HUES64 (cell line): ENCODE measurements around the gene CLEC4F.

Experiments used
- H3K27ac ChIP-seq: 2 replicates; pipeline ENCODE4 v1.7.0; 2013; ENCODE audit warnings: low read depth, low read length, inconsistent platforms
- H3K27me3 ChIP-seq: 2 replicates; pipeline ENCODE4 v1.6.1; 2013; ENCODE audit warnings: mild to moderate bottlenecking, low read length; ENCODE audit not compliant: insufficient read depth
- H3K36me3 ChIP-seq: 2 replicates; pipeline ENCODE4 v1.6.1; 2013; ENCODE audit warnings: mild to moderate bottlenecking, low read length; ENCODE audit not compliant: insufficient read depth
- H3K4me1 ChIP-seq: 2 replicates; pipeline ENCODE4 v1.6.1; 2013; ENCODE audit warnings: mild to moderate bottlenecking, low read length, moderate library complexity; ENCODE audit not compliant: insufficient read depth
- H3K4me3 ChIP-seq: 2 replicates; pipeline ENCODE4 v1.5.1; 2013; ENCODE audit warnings: mild to moderate bottlenecking, low read length, moderate library complexity
- H3K9ac ChIP-seq: 2 replicates; pipeline ENCODE4 v1.6.1; 2013; ENCODE audit warnings: mild to moderate bottlenecking, low read depth, low read length
- H3K9me3 ChIP-seq: 2 replicates; pipeline ENCODE4 v1.6.1; 2013; ENCODE audit warnings: low read depth, low read length; ENCODE audit not compliant: insufficient read depth
- WGBS: fragments of 150-250, 120-280 bp; methylation state at CpG from one replicate; pipeline ENCODE4 v1.1.7; 2013; ENCODE audit warnings: missing lambda C conversion rate; 5-methylcytosine and 5-hydroxymethylcytosine counted together

The CLEC4F gene

GRCh38 chr2:70826696-70827350 lies 6.4 kb upstream of the CLEC4F start:
- no peak overlapping the region for H3K4me3 ChIP-seq
- no peak overlapping the region for H3K27ac ChIP-seq
- H3K9me3 ChIP-seq: no peaks in the 10 kb centered on the region
- no peaks in the 10 kb centered on the region for H3K36me3 ChIP-seq
- H3K9ac ChIP-seq: no peak overlapping the region
- 91% methylated on average over 4 of the region's 4 CpGs for WGBS
- no peaks in the 10 kb centered on the region; the same call in 1 of the 2 replicates for H3K4me1 ChIP-seq
- H3K27me3 ChIP-seq: no peaks in the 10 kb centered on the region; the same call in 1 of the 2 replicates

GRCh38 chr2:70823249-70823648 lies 2.9 kb upstream of the CLEC4F start:
- Histone ChIP-seq H3K4me3 (no peak overlapping the region), H3K36me3 (no peaks in the 10 kb centered on the region), H3K9ac (no peak overlapping the region), H3K4me1 (no peaks in the 10 kb centered on the region; the same call in 1 of the 2 replicates), H3K27ac (no peak overlapping the region), H3K9me3 (no peaks in the 10 kb centered on the region), H3K27me3 (peaks cover 3% of the 10 kb centered on the region; the same call in 1 of the 2 replicates)
- 74% methylated on average over 5 of the region's 5 CpGs for WGBS

GRCh38 chr2:70822843-70823242 lies 2.4 kb upstream of the CLEC4F start:
- peaks cover 3% of the 10 kb centered on the region; the same call in 1 of the 2 replicates for H3K27me3 ChIP-seq
- H3K9me3 ChIP-seq: no peaks in the 10 kb centered on the region
- no peaks in the 10 kb centered on the region for H3K36me3 ChIP-seq
- no peak overlapping the region for H3K27ac ChIP-seq
- H3K4me1 ChIP-seq: no peaks in the 10 kb centered on the region; the same call in 1 of the 2 replicates
- no peak overlapping the region for H3K4me3 ChIP-seq
- WGBS: 53% methylated on average over 8 of the region's 8 CpGs
- no peak overlapping the region for H3K9ac ChIP-seq

- Histone ChIP-seq H3K27ac (no peak overlapping the region), H3K9ac (no peak overlapping the region), H3K27me3 (peaks cover 4% of the 10 kb centered on the region; the same call in 1 of the 2 replicates), H3K4me3 (no peak overlapping the region), H3K4me1 (no peaks in the 10 kb centered on the region), H3K9me3 (no peaks in the 10 kb centered on the region), H3K36me3 (no peaks in the 10 kb centered on the region)
- 96% methylated on average over 3 of the region's 3 CpGs for WGBS
Measured at GRCh38 chr2:70817284-70817954, 3.0 kb downstream of the CLEC4F start.

- Histone ChIP-seq H3K4me3 (no peak overlapping the region), H3K4me1 (no peaks in the 10 kb centered on the region), H3K9me3 (no peaks in the 10 kb centered on the region), H3K9ac (no peak overlapping the region), H3K36me3 (no peaks in the 10 kb centered on the region), H3K27me3 (peaks cover 10% of the 10 kb centered on the region; the same call in 1 of the 2 replicates), H3K27ac (no peak overlapping the region)
- 89% methylated on average over 5 of the region's 5 CpGs for WGBS
Measured at GRCh38 chr2:70816726-70817125, 3.7 kb downstream of the CLEC4F start.

- Histone ChIP-seq H3K27ac (no peak overlapping the region), H3K9me3 (no peaks in the 10 kb centered on the region), H3K9ac (no peak overlapping the region), H3K27me3 (peaks cover 7% of the 10 kb centered on the region; the same call in 1 of the 2 replicates), H3K4me1 (no peaks in the 10 kb centered on the region), H3K4me3 (no peak overlapping the region), H3K36me3 (no peaks in the 10 kb centered on the region)
- 94% methylated on average over 12 of the region's 12 CpGs for WGBS
Measured at GRCh38 chr2:70808983-70809958, 11.1 kb downstream of the CLEC4F start.

GRCh38 chr2:70807828-70808118 lies 12.6 kb downstream of the CLEC4F start:
- 89% methylated on average over 4 of the region's 4 CpGs for WGBS
- H3K9me3 ChIP-seq: no peaks in the 10 kb centered on the region
- no peak overlapping the region for H3K9ac ChIP-seq
- H3K36me3 ChIP-seq: no peaks in the 10 kb centered on the region
- no peak overlapping the region for H3K27ac ChIP-seq
- H3K4me3 ChIP-seq: no peak overlapping the region
- no peaks in the 10 kb centered on the region for H3K4me1 ChIP-seq
- peaks cover 7% of the 10 kb centered on the region; the same call in 1 of the 2 replicates for H3K27me3 ChIP-seq

GRCh38 chr2:70807102-70807827 lies 13.1 kb downstream of the CLEC4F start:
- Histone ChIP-seq H3K27ac (no peak overlapping the region), H3K36me3 (no peaks in the 10 kb centered on the region), H3K9me3 (no peaks in the 10 kb centered on the region), H3K4me1 (no peaks in the 10 kb centered on the region), H3K27me3 (0 out of 2 replicates have a peak, but pooled peaks cover 4% of the 10 kb centered on the region), H3K9ac (no peak overlapping the region), H3K4me3 (no peak overlapping the region)
- WGBS: 93% methylated on average over 6 of the region's 6 CpGs

GRCh38 chr2:70806620-70807019 lies 13.8 kb downstream of the CLEC4F start:
- WGBS: 89% methylated on average over 6 of the region's 6 CpGs
- Histone ChIP-seq H3K27me3 (peaks cover 4% of the 10 kb centered on the region; the same call in 1 of the 2 replicates), H3K36me3 (no peaks in the 10 kb centered on the region), H3K9ac (no peak overlapping the region), H3K4me1 (no peaks in the 10 kb centered on the region), H3K4me3 (no peak overlapping the region), H3K9me3 (no peaks in the 10 kb centered on the region), H3K27ac (no peak overlapping the region)

GRCh38 chr2:70806013-70806412 lies 14.4 kb downstream of the CLEC4F start:
- H3K9ac ChIP-seq: no peak overlapping the region
- no peak overlapping the region for H3K4me3 ChIP-seq
- H3K36me3 ChIP-seq: no peaks in the 10 kb centered on the region
- WGBS: 93% methylated on average over 3 of the region's 5 CpGs
- H3K4me1 ChIP-seq: no peaks in the 10 kb centered on the region
- H3K27me3 ChIP-seq: peaks cover 10% of the 10 kb centered on the region; the same call in 1 of the 2 replicates
- no peaks in the 10 kb centered on the region for H3K9me3 ChIP-seq
- H3K27ac ChIP-seq: no peak overlapping the region
